Stimulated activated CD4-positive, alpha-beta T cell treated with anti-CD3 and anti-CD28 coated beads, Interleukin-1b, Interleukin-23, amount 100 ng/mL, for 48 hours (primary cell): ENCODE measurements around the gene SNTA1.
A peak's percentile ranks its signal among the peaks of the same experiment; 100 is the strongest.
"Not testable (repeated sequence)": the region's sequence is repeated elsewhere in the genome, so short reads cannot be mapped to it uniquely, and the experiment has no call there.

Source experiments
- DNase-seq: peaks from one replicate; pipeline ENCODE4 v3.0.0-alpha.2; 2020

SNTA1 gene

DNA sequence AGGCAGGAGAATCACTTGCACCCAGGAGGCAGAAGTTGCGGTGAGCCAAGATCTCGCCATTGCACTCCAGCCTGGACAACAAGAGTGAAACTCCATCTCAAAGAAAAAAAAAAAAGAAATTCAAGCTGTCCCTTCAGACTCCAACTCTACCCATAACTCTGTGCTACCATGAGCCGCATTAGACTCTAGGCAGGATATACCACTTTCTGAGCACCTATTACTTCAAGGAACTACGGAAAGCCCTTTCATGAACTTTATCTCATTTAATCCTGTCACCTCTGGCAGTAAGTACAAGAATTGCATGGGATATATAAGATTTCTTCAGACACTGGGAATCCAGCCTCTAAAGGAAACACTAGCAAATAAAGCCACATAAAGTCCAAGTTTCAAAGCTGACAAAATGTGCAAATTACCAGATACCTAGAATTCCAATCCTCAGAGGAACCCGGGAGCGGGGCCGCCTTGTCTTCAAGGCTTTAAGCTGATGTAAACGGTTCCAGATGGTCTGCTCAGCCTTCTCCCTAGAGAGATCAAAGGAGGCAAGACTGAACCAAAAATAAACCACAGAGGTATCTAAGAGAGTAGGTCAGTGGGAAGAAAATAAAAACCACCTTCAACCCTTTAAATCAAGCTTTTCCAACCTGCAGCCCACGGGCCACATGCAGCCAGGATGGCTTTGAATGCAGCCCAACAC lies 51.7 kb downstream of the SNTA1 start:
- DNase-seq, result no peak

GRCh38 chr20:33389326-33389725 lies 54.2 kb downstream of the SNTA1 start:
- DNase-seq, result not testable (repeated sequence)

DNA sequence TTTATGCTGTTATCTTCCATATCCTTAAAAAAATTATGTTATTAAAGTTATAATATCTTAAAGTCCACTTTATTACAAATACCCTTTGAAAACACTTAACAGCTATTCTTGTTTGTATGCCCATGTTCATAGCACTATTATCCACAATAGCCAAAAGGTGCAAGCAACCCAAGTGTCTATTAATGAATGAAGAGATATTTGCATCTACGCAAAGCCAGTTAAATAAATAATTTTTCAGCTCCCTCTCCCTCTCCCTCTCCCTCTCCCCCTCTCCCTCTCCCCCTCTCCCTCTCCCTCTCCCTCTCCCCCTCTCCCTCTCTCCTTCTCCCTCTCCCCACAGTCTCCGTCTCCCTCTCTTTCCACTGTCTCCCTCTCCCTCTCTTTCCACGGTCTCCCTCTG lies 55.3 kb downstream of the SNTA1 start:
- DNase-seq, result no peak

GRCh38 chr20:33387177-33387576 lies 56.4 kb downstream of the SNTA1 start:
- no peak for DNase-seq

DNA sequence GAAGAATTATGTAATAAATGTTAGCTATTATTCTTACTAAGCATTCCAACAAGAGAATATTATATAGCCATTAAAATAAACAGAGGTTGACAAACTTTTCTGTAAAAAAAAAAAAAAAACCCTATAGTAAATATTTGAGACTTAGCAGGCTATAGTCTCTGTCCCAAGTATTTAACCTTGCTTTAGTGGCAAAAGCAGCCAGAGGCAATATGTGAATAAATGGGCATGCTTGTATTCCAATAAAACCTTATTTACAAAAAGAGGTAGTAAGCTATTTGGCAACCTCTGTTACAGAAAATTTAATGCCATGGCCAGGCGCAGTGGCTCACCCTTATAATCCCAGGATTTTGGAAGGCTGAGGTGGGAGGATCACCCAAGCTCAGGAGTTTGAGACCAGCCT lies 56.9 kb downstream of the SNTA1 start:
- no peak for DNase-seq

- DNase-seq, result no peak
Observed at GRCh38 chr20:33377366-33377765, 66.2 kb downstream of the SNTA1 start.

- DNase-seq, result no peak
Observed at GRCh38 chr20:33373735-33374605, 69.6 kb downstream of the SNTA1 start.

GRCh38 chr20:33372993-33373441 lies 70.5 kb downstream of the SNTA1 start:
- no peak for DNase-seq

DNA sequence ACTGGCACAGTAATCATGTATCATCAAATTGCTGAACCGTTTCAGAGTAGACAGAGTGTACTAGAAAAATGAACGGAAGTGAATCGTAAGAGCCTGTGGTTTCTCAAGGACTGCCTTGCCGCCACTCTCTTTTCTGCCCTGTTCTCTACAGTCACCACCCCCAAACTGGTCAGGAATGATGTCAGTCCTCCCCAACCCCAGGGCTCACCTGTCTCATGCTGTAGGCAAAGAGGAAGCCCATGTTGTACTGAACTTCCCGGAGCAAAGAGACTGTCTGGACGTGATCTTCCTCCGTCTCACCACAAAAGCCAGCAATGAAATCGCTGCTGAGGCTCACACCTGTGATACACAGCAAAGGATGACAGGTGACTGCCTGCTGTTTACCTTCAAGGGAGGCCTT lies 73.3 kb downstream of the SNTA1 start:
- peak; percentile 31 for DNase-seq

DNA sequence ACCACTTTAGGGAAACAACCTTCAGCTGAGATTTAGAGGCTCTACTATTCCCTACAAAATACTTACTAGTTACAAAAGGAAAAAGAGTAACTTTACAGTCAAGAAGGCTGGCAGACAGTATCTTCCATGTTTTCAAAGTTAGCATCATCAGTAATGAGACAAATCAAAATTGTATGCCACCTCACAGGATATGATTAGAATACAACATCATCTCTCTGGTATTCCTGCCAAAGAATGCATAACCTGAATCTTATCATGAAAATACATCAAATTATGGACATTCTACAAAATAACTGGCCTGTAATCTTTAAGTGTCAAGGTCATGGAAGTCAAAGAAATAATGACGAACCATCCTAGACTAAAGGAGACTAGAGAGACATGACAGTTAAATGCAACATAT lies 80.7 kb downstream of the SNTA1 start:
- no peak for DNase-seq

DNA sequence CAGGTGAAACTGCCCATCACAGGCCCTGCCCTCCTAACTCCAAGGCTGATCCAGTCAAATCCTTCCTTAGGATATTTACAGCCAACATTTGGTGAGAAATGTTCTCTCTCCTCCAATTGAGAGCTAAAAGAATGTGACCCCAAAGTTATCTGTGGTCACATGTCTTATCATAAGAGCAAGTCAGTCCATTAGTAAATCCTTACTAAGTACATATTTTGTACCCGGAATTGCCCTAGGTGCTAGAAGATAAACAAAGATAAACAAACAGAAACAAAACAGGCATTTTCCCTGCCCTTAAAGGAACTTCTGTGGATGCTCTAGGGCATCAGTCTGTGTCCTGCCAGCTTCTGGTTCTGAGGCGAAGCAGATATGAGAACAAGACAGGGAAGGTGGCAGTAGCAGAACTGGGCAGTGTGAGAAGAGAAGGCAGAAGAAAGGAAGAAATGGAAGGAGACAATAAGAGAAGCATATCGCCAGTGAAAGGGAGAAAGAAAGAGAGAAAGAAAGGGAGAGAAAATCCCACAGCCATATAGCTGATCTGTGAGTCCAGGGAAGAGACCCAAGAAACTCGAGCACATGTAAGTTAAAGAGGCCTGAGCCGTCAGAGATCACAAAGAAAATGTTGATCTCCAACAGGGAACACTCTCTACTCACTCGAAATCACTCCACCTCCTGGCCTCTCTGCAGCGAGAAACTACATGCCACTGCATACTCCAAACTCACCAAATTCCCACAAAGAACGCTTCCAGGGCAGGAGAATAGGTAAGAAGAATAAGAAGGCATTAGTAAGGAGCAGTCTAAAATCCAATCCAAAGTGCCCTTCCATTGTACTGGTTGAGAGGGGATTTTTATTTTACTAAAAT lies 83.9 kb downstream of the SNTA1 start:
- DNase-seq, result no peak
